Measurements from ENCODE around the gene ROBO1.
"Not testable (repeated sequence)": the region's sequence is repeated elsewhere in the genome, so short reads cannot be mapped to it uniquely, and the experiment has no call there.

The ROBO1 gene

GRCh38 chr3:78887547-78888011 lies 880.2 kb downstream of the ROBO1 start:
- Histone ChIP-seq H3K36me3 (no peaks in the 10 kb centered on the region), H3K27me3 (no peaks in the 10 kb centered on the region), H3K4me1 (ENCODE audit: control insufficient read depth in 1 of 2, insufficient read depth in 1 of 2, low read depth in 1 of 2, low read length in 1 of 2) (no peaks in the 10 kb centered on the region), H3K9me3 (no peaks in the 10 kb centered on the region), H3K27ac (no peak overlapping the region), H3K4me3 (ENCODE audit: low read depth in 1 of 2, low read length in 1 of 2) (no peak overlapping the region)
- no peak for TF ChIP-seq CTCF (IDR thresholded peaks at IDR 0.05)

- no peaks in the 10 kb centered on the region for H3K9me3 ChIP-seq
- no peaks in the 10 kb centered on the region for H3K4me1 ChIP-seq (ENCODE audit: control insufficient read depth in 1 of 2, insufficient read depth in 1 of 2, low read depth in 1 of 2, low read length in 1 of 2)
- H3K27ac ChIP-seq = no peak overlapping the region
- no peak overlapping the region for H3K4me3 ChIP-seq (ENCODE audit: low read depth in 1 of 2, low read length in 1 of 2)
- H3K36me3 ChIP-seq = no peaks in the 10 kb centered on the region
- H3K27me3 ChIP-seq = no peaks in the 10 kb centered on the region
- TF ChIP-seq CTCF (IDR thresholded peaks at IDR 0.05) = no peak
Observed at GRCh38 chr3:78887029-78887428, 880.8 kb downstream of the ROBO1 start.

GRCh38 chr3:78884567-78884966 lies 883.2 kb downstream of the ROBO1 start:
- H3K27me3 ChIP-seq; H3K27ac ChIP-seq; H3K4me3 ChIP-seq (ENCODE audit: low read depth in 1 of 2, low read length in 1 of 2); H3K36me3 ChIP-seq; H3K4me1 ChIP-seq (ENCODE audit: control insufficient read depth in 1 of 2, insufficient read depth in 1 of 2, low read depth in 1 of 2, low read length in 1 of 2); H3K9me3 ChIP-seq: not testable (repeated sequence)

- TF ChIP-seq CTCF (IDR thresholded peaks at IDR 0.05) = no peak
- no peaks in the 10 kb centered on the region for H3K27me3 ChIP-seq
- no peak overlapping the region for H3K27ac ChIP-seq
- no peaks in the 10 kb centered on the region for H3K4me1 ChIP-seq (ENCODE audit: control insufficient read depth in 1 of 2, insufficient read depth in 1 of 2, low read depth in 1 of 2, low read length in 1 of 2)
- H3K36me3 ChIP-seq = no peaks in the 10 kb centered on the region
- H3K4me3 ChIP-seq (ENCODE audit: low read depth in 1 of 2, low read length in 1 of 2) = no peak overlapping the region
- H3K9me3 ChIP-seq = no peaks in the 10 kb centered on the region
Observed at GRCh38 chr3:78882251-78882650, 885.5 kb downstream of the ROBO1 start.

GRCh38 chr3:78881501-78881900 lies 886.3 kb downstream of the ROBO1 start:
- Histone ChIP-seq H3K9me3 (no peaks in the 10 kb centered on the region), H3K27me3 (no peaks in the 10 kb centered on the region), H3K4me3 (ENCODE audit: low read depth in 1 of 2, low read length in 1 of 2) (no peak overlapping the region), H3K36me3 (no peaks in the 10 kb centered on the region), H3K27ac (no peak overlapping the region), H3K4me1 (ENCODE audit: control insufficient read depth in 1 of 2, insufficient read depth in 1 of 2, low read depth in 1 of 2, low read length in 1 of 2) (no peaks in the 10 kb centered on the region)
- TF ChIP-seq CTCF (IDR thresholded peaks at IDR 0.05) = no peak

GRCh38 chr3:78880603-78881461 lies 887.0 kb downstream of the ROBO1 start:
- Histone ChIP-seq H3K36me3 (no peaks in the 10 kb centered on the region), H3K9me3 (no peaks in the 10 kb centered on the region), H3K4me3 (ENCODE audit: low read depth in 1 of 2, low read length in 1 of 2) (no peak overlapping the region), H3K27ac (no peak overlapping the region), H3K4me1 (ENCODE audit: control insufficient read depth in 1 of 2, insufficient read depth in 1 of 2, low read depth in 1 of 2, low read length in 1 of 2) (no peaks in the 10 kb centered on the region), H3K27me3 (no peaks in the 10 kb centered on the region)
- TF ChIP-seq CTCF (IDR thresholded peaks at IDR 0.05) = no peak
